GM12864 (cell line): ENCODE results near the gene GDF15.

ENCODE experiments used
- DNase-seq: peaks from one replicate; pipeline ENCODE4 v3.0.0-alpha.2; 2011; ENCODE audit warnings: low read depth
- H3K4me3 ChIP-seq: 2 replicates; pipeline ENCODE4 v1.5.1; 2011; ENCODE audit warnings: mild to moderate bottlenecking, low read depth, low read length, control low read depth
- CTCF ChIP-seq: IDR thresholded peaks from 2 replicates; pipeline ENCODE4 v1.5.1; 2011; ENCODE audit warnings: low read depth, mild to moderate bottlenecking, moderate library complexity, low read length, control low read depth, inconsistent platforms; ENCODE audit errors: missing control alignments

The GDF15 gene

GRCh38 chr19:18385675-18386542 lies at the start of gene GDF15:
TSS of gene GDF15 (plus strand) at chr19:18386158. CDS start at chr19:18386190, 32 bp downstream.
- peak; percentile 76 for TF ChIP-seq CTCF
- H3K4me3 ChIP-seq = peak within 1 kb of the TSS; percentile 16
- no peak for DNase-seq

GRCh38 chr19:18338541-18338940 lies 47.4 kb upstream of the GDF15 start:
- DNase-seq = no peak
- H3K4me3 ChIP-seq = no peak overlapping the region
- no peak for TF ChIP-seq CTCF

DNA sequence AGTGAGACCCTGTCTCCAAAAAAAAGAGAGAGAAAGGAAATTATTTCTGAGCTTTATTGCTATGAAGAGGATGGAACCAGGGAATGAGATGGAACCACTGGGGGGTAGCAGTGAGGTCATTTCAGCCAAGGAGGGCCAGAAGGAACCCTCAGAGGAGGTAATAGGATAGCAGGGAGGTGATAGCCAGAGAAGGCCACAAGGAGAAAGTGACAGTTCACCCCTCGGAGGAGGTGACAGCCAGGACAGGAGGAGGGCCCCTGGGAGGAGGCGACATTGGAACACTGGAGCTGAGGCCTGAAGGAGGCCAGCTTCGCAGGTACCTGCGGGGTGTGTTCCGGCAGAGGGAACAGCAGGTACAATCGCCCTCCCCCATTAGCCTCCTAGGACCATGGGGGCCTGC lies 46.2 kb upstream of the GDF15 start:
- H3K4me3 ChIP-seq = peak overlapping the region; percentile 81
- TF ChIP-seq CTCF = peak; percentile 46
- DNase-seq = no peak

DNA sequence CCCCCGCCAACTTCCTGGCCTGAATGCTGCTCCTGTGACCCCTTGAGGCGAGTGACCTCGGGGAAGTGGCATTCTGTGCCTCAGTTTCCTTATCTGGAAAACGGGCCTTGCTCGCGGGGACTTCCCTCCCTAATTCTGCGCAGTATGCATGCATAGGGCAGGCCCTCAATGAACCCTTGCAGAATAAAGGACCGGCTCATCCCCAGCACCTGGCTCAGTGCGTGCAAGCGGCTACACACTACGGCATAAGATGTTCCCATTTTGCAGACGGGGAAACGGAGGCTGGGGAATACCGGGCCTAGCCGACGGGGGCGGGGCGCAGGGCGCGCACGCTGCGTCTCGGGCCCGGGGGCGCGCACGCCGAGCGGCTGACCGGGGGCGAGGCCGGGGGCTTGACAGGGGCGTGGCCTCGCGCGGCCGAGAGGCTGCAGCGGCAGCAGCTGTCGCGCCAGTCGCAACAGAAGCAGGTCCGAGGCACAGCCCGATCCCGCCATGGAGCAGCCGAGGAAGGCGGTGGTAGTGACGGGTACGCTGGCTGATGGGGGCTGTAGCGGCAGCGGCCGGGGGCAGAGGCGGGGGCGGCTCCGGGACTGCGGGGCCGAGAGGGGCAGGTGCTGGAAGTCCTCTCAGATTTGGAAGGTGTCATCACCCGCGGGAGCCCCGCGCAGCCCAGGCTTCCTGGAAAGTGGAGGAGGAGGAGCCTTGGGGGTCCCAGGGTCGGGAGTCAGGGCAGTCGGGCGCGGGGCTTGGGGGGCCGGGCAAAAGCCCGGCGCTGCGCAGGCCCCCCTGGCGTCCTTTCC lies 45.6 kb upstream of the GDF15 start, which contains the start of gene PGPEP1:
PGPEP1 (plus strand) TSS at position 409 of the 800 bp plus-strand sequence; CDS start at position 493, 84 bp downstream.
- DNase-seq = no peak
- TF ChIP-seq CTCF = no peak
- H3K4me3 ChIP-seq = peak within 1 kb of the TSS; percentile 81

- DNase-seq = no peak
- peak; percentile 14 for TF ChIP-seq CTCF
- peak overlapping the region; percentile 81 for H3K4me3 ChIP-seq
Measured at GRCh38 chr19:18340990-18341868, 44.7 kb upstream of the GDF15 start.

GRCh38 chr19:18342090-18342632 lies 43.8 kb upstream of the GDF15 start:
- H3K4me3 ChIP-seq = no peak overlapping the region
- no peak for DNase-seq
- TF ChIP-seq CTCF = no peak
